GM21423 (cell line): ENCODE measurements around the gene CRYGD.
"Not testable (repeated sequence)": the region's sequence is repeated elsewhere in the genome, so short reads cannot be mapped to it uniquely, and the experiment has no call there.

Source experiments
- ATAC-seq: cut with Tn5 transposase; IDR thresholded peaks from one replicate; pipeline ENCODE4 v1.9.1; 2021; ENCODE audit warnings: mild to moderate bottlenecking, moderate library complexity; ENCODE audit not compliant: unreplicated experiment

CRYGD gene

DNA sequence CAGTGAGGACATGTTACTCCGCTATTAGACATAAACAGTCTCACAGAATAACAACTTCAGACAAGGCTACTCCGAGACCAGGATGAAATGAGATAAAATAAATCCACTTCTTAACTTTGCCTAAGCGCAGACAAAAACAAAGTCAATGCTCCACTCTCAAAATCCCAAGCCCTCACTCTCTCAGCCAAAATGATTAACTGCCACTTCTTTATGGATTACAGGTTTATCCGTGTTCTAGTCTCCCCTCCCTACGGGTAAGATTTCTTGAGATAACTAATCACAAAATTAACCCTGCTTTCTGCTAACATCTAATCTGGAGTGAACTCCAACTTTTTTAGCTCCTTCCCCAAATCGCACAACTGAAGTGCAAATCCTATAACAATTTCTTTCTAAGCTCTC is 6.4 kb upstream of the CRYGD start:
- ATAC-seq = no peak

DNA sequence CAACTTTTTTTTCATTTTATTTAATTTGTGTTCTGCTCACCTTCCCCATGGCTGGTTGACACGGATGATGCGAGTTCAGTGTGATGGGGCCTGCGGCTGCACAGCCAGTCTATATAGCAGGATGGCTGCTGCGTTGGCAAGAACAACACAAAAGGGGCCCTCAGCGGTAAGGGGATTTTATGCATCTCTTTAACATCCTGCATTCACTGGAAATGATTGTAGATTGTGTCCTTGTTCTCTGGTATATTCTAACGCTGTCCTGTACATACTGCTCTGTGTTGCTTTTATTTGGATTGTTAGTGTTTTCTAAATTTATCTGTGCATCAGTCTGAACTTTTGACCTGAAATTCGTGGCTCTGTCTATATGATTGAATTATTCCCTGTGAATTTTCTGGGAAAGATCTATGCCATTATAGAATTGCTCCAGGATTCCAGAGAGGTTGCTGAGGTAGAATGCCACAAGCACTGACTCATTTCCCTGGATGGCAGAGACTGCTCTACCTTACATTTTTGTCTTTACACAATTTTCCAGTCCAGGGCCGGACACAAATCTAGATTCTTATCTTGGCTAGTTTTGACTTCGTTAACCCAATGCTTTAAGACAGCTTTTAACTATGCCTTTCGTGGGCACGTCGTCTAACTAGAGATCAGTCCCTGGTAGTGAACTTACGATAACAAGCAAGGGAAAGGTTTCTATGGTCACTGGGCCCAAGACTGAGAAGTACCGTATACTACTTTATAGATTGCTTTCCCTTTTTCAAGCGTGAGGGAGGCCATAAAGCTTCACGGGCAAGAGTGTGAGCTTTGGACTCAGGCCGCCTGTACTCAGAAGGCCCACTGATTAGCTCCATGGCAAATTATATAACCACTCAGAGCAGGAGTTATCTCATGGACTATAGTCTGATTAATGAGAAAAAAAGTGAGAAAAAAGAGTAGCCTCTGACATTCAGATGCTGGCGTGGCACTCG is 5.7 kb upstream of the CRYGD start, which contains the start of gene CRYGC:
Gene CRYGC, minus strand, starts transcription at position 85 of the 968 bp plus-strand sequence. Its CDS starts 36 bp downstream, at position 49.
- no peak for ATAC-seq

DNA sequence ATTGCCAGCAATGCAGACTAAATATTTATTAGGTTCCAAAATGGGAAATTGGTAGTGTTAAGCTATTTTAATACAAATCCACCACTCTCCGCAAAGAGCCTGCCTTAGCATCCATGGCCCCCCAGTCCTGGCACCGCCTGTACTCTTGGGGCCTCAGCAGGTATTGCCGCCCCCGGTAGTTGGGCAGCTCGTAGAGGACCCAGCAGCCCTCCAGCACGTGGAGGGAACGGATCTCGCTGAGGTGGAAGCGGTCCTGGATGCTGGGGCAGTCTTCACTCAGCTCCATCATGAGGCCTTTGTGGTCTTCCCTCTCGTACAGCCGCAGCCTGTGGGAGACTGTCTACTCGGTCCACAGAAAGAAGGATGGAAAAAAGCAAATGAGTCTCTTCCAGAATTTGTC is 3.8 kb upstream of the CRYGD start:
- ATAC-seq = no peak

DNA sequence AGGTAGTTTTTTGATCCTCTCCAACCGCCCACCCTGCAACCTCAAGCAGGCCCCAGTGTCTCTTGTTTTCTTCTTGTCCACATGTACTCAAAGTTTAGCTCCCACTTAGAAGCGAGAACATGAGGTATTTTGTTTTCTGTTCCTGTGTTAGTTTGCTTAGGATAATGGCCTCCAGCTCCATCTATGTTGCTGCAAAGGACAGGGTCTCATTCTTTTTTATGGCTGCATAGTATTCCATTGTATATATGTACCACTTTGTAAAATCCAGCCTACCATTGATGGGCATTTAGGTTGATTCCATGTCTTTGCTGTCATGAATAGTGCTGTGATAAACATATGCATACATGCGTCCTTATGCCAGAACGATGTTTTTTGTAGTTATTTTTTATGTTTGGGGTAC is 2.8 kb upstream of the CRYGD start:
- ATAC-seq = no peak

DNA sequence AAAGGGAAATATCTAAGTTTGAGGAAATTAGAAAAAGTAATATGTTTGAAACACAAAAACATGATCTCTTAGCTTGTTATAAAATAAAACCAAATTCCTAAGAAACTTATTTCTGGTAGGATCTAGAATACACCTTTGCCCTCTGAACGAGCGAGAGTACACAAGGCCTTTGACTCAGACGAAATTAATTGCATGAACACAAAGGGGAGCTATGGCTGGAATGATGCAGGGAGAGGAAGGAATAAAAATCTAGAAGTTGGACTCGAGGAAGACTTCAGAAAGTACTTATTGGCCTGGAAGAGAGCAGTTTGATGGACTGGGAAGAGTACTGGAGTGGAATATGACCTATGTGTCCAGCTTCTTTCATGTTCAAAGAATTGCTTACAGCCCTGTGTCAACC is 927 bp upstream of the CRYGD start:
- ATAC-seq = no peak

DNA sequence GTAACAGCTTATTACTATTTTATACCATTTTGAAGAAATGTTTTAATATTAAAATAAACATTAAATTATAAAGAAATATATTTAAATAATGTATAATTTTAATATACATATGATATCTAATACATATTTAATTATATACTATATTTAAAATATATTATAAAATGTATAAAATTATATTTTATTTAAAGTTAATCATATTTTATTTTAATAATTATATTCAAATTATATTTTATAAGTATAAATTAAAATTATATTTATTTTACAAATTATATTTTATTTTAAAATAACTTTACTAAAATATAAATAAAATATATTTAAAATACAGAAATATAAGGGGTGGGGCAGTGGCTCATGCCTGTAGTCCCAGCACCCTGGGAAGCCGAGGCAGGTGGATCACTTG is 2.1 kb downstream of the CRYGD start:
- ATAC-seq = no peak

DNA sequence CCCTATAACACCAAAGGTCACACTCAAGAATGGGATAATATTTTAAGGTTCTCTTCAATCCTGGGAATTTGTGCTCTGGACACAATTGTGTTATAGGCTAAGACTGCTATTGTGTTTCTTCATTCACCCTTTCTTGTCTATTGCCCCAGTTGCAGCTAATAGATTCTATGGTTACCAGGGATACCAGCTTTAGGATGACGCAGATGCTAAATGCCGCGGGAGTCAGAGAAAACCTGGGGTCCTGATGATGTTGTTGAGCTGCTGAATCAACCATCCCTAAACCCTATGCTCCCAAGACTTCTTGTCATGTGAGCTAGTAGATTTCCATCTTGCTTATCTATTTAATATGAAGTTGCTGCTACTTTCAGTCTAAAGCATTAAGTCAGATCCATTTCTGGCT is 5.4 kb downstream of the CRYGD start:
- ATAC-seq = no peak

DNA sequence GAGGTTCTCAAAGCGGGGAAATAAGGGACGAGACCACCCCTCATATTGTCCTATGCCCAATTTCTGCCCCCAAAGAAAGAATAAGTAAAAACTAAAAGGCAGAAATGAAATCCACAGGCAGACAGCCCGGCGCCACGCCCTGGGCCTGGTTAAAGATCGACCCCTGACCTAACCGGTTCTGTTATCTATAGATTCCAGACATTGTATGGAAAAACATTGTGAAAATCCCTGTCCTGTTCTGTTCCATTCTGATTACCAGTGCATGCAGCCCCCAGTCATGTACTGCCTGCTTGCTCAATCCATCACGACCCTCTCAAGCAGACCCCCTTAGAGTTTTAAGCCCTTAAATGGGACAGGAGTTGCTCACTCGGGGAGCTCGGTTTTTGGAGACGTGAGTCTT is 6.9 kb downstream of the CRYGD start:
- ATAC-seq = not testable (repeated sequence)

DNA sequence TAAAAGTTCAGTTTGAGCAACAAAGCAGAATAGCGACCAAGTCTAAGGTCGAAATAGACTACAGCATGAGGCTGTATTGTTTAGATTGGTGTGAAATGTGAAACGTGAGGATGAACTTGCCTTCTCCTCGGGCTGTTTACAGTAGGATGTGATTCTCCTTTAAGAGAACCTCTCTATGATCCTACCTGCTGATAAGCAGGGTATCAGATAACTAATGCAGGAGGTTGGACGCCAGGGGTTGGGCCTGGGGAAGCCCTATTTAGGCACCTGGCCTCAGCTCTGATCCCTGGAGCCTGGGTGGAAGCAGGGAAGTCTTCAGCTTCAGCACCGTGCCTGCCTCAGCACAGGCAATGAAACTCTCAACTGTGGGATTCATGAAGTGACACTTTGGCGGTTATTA is 11.4 kb downstream of the CRYGD start:
- no peak for ATAC-seq

DNA sequence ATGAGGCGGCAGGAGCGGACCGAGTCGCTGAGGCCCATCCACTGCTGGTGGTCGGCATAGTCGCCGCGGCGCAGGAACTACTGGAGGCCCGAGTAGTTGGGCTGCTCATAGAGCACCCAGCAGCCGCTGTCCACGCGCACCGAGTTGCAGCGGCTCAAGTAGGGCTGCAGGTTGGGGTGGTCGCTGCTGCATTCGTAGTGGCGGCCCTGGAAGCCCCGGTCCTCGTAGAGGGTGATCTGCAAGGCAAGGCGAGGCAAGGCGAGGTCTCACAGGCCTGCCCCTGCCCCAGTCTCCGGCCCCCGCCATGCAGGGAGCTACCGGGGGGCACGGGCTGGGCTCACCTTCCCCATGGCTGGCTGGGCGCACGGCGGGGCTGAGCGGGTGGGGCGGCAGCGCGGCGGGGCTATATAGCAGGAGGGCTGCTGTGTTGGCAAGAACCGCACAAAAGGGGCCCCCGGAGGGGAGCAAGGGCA is 12.0 kb downstream of the CRYGD start:
- ATAC-seq = not testable (repeated sequence)

DNA sequence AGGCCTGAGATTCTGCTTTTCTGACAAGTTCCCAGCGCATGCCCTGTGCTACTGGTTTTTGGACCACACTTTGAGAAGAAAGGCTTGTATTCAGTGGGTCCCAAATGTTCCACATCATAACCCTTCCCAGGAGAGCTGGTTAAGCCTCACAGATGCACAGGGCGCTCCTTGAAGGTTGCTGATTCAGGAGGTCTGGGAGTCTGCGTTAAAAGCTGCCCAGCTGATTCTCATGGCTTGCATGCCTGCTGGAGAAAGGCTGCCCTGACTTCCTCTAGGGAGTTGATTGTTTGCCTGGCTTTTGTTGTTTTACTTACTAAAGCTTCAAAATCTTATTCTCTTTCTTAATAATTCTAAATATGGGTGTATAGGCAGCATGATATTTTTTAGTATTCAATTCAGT is 20.7 kb downstream of the CRYGD start:
- no peak for ATAC-seq

DNA sequence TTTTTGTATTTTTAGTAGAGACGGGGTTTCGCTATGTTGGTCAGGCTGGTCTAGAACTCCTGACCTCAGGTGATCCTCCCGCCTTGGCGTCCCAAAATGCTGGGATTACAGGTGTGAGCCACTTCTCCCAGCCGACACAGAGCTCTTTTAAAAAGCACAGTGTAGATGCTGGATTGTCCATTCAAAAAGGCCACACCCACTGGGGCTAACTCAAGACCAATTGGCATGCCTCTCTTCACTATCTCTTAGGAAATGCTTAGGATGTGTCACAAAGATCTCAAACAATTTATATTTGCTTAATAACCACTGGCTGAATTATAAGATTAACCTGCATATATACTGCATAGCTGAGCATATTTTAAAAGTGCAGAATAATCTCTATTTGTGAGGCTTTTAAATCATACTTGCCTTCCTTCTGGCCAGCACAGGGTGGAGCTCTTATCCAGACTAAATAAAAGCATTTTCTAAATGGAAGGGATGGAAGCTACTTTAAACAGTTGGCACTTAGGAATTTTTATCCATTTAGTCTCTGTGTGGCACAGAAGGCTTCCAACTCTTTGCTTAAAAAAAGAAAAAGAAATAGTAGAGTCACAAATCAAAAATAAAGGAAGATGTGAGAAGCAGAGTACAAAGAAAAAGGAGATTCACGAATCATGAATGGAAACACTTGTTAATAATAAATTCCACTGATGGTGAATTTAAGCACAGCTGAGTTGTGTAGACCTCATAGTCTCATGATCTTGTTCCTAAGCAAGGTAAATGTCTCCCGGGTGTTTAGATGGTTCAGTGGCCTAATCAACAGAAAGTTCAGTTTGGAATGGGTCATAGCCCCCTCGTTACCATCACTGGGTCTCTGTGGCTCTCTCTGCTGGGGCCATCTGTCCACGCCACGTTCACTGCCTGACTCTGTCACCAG is 22.4 kb downstream of the CRYGD start:
- ATAC-seq = no peak

DNA sequence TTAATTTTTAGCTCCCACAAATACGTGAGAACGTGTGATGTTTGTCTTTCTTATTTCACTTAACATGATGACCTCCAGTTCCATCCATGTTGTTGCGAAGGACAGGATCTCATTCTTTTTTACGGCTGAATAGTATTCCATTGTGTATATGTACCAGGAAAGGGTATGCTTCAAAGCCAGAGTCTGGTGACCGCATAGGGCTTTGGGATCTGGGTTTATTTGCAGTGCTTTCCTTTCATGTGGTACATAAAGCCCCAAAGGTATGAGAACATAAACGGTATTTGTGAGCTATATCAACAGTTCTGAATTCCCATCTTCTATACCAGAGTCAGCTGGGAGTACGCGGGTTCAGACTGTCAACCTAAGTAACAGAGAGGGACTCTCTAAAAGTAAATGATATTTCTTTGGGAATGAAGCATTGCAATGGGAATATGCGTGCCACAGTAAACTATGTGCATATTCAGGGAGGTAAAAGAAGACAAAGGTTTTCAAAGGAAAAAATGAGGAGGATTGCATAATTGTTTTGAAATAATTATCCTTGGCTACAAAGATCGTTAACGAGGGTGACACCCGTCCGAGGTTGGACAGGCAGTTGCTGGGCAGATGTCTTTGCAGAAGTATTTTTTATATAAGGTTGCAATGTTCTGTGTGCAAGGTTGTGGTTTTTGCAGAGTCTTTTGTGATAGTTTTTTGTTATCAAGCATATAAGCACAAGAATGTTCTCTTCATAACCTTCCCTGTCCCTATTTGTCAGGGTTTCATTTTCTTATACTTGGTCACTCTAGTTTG is 24.4 kb downstream of the CRYGD start:
- ATAC-seq = no peak

DNA sequence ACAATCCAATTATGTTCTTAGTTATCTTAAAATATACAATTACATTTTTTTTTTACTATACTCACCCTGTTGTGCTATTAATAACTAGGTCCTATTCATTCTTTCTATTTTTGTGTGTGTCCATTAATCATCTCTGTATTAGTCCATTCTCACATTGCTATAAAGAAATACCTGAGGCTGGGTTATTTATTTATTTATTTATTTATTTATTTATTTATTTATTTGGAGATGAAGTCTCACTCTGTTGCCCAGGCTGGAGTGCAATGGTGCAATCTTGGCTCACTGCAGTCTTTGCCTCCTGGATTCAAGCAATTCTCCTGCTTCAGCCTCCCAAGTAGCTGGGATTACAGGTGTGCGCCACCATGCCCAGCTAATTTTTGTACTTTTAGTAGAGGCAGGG is 25.6 kb downstream of the CRYGD start:
- not testable (repeated sequence) for ATAC-seq

DNA sequence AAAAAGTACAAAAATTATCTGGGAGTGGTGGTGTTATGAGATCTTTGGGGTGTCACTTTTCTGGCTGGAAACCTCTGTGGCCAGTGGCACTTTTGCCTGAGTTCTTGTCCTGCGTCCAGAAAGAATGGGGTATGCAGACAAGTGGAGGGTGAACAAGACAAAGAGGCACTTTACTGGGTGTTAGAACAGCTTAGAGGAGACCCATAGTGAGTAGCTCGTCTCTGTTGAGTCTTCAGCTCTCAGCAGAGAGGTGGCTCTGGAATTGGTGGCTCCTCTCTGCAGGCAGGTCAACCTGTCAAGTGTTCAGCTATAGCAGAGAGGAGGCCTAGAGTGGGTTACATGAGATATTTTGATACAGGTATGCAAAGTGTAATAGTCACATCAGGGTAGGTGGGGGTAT is 26.1 kb downstream of the CRYGD start:
- ATAC-seq = no peak

DNA sequence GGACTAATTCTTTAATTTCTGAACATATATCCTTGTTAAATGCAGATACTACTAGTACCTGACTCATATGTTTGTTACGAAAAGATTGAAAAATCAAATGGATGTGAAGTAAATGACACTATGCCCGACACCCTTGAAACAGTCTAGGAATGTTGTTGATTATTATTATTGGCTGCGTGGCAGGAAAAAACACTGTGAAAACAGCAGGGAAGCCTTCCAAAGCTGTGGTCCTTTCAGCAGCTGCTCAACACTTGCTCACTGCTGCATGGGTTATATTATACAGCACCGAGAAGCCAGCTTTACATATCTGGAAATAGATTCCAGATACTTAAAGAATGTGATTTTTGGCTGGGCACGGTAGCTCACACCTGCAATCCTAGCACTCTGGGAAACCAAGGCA is 26.5 kb downstream of the CRYGD start:
- no peak for ATAC-seq

DNA sequence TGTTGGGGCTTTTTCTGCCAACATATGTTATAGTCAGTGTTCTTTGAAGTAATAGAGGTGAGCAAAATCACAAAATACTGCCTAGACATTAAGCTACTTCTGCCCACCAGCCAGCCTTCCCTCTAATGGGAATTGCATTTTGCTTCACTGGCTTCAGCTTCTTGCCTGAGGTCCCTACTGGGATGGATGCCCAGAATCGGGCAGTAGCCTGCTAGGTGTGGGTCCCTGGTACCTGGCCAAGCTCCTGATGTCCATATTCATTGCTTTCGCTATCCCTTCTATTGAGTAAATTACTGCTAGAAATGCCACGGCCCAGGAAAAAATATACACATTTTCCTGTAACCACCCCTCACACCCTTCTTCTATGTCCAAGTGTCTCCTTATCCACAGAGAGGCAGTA is 27.0 kb downstream of the CRYGD start:
- no peak for ATAC-seq

DNA sequence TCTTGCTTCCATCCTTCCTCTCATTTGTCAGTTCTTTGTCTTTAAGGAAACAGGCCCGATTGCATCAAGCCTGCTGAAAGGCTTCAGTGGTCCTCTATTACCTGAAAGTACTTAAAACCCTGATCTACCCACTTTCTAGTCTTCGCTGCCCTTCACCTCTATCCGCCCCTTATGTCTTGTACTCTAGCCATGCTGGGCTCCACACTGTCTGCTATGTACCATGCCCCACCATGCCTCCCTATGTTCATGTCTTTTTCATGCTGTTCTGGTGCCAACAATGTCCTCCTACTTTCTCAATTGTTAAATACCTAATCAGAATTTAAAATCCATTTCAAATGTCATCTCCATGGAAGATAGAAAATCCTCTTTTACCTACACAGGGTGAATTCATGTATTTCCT is 28.2 kb downstream of the CRYGD start:
- no peak for ATAC-seq

DNA sequence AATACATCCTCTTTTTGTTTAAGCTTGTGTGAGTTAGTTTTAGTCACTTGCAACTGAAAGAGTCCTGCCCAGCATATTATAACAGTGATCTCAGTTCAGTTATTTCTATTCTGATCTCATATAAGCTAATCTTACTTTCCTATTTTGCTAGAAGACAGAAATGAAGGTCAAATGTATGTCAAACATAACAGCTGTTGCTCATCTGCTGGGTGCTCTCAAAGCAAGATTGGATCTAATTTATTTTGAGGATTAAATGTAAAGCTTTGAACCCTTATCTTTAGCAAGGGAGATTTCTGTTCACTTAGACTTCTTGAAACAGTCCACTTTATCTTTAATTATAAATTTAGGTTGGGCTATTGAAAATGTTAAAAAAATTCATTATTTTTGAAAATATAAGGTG is 31.2 kb downstream of the CRYGD start:
- ATAC-seq = no peak

DNA sequence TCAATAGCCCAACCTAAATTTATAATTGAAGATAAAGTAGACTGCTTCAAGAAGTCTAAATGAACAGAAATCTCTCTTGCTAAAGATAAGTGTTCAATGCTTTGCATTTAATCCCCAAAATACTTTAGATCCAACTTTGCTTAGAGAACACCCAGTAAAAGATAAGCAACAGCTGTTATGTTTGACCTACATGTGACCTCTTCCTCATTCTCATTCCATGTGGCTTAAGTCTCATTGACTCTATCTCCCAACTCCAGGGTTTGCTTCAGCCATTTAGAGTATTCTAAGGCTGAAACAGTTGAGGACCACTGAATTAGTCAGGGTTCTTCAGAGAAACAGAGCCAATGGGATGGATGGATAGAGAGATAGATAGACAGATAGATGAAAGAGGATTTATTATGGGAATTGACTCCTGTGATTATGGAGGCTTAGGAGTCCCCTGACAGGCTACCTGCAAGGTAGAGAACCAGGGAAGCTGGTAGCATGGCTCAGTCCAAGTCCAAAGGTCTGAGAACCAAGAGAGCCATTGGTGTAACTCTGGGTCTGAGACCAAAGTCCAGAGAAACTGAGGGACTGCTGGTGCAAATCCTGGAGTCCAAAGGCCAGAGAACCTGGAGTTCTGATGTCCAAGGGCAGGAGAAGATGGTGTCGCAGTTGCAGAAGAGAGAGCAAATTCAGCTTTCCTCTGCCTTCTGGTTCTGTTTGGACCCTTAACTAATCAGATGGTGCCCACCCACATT is 32.1 kb downstream of the CRYGD start:
- ATAC-seq = no peak
